ENCODE data around the gene CKS2.

CKS2 gene

DNA sequence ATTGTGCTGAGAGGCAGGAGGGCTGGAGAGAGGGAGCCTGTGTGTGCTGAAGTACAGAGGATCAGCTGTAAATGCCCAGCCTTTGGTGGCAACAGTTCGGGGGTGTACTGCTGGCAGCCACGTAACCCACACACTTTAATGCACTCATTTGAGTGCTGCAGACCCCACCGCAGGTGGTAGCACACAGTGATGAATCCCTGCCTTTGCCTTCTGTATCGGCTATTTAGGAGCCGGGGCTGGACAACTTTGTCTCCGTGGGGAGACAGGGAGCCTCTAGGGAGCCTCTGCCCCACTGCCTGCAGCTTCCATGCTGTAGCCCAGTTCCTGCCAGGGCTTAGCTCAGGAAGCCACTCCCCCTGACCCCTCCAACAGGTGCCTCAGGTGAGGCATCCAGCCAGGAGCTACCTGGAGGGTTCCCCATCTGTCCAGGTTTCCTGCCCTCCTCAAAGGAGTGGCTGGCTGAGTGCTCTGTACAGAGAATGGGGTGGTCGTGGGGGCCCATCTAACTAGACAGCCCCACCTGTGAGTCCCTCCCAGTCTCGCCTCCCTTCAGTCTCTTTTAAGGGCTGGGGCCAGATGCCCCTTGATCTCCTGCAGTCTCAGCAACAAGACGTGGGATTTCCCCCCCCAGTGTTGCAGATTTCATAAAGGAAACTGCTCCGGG, 51.8 kb downstream of the CKS2 start:
- H3K27me3 ChIP-seq (ENCODE audit: control insufficient read depth in 5 of 5, insufficient read depth in 4 of 5, low read length in 5 of 5), result no peaks in the 10 kb centered on the region
- H3K36me3 ChIP-seq (ENCODE audit: control insufficient read depth in 5 of 5, insufficient read depth in 5 of 5, low read length in 5 of 5), result peaks cover 8 to 49% (median 46%) of the 10 kb centered on the region in 5 donors
- no peak overlapping the region for H3K9ac ChIP-seq (ENCODE audit: low read length in 5 of 5)
- no peaks in the 10 kb centered on the region for H3K9me3 ChIP-seq (ENCODE audit: control insufficient read depth in 5 of 5, low read length in 5 of 5)
- no peak overlapping the region for H3K27ac ChIP-seq (ENCODE audit: low read depth, low read length)
- peaks cover 0 to 10% (median 0%) of the 10 kb centered on the region in 5 donors for H3K4me1 ChIP-seq (ENCODE audit: control insufficient read depth in 5 of 5, insufficient read depth in 5 of 5, low read length in 5 of 5)
- no peak overlapping the region for H3K4me3 ChIP-seq (ENCODE audit: low read depth in 1 of 5, low read length in 5 of 5)

DNA sequence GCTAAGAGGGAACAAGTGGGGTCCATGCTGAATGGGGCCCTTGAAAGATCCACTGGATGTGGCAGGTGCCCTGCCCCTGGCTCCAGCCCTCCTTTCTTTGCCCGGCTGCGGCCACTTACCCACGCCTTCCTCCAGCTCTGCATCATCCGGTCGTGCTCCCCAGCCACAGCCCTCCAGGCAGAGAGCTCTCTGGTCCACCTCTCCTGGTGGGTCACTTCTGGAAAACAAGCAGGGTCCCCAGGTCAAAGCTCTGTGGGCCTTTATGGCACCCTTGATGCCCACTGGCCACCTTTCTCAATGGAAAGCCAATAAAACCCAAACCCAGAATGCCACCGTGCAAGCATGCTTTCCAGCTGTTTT, 52.3 kb downstream of the CKS2 start:
- Histone ChIP-seq H3K27me3 (ENCODE audit: control insufficient read depth in 5 of 5, insufficient read depth in 4 of 5, low read length in 5 of 5) (no peaks in the 10 kb centered on the region), H3K4me3 (ENCODE audit: low read depth in 1 of 5, low read length in 5 of 5) (no peak overlapping the region), H3K27ac (ENCODE audit: low read depth, low read length) (no peak overlapping the region), H3K9ac (ENCODE audit: low read length in 5 of 5) (no peak overlapping the region), H3K36me3 (ENCODE audit: control insufficient read depth in 5 of 5, insufficient read depth in 5 of 5, low read length in 5 of 5) (peaks cover 8 to 44% (median 41%) of the 10 kb centered on the region in 5 donors), H3K9me3 (ENCODE audit: control insufficient read depth in 5 of 5, low read length in 5 of 5) (no peaks in the 10 kb centered on the region), H3K4me1 (ENCODE audit: control insufficient read depth in 5 of 5, insufficient read depth in 5 of 5, low read length in 5 of 5) (peaks cover 0 to 13% (median 0%) of the 10 kb centered on the region in 5 donors)

DNA sequence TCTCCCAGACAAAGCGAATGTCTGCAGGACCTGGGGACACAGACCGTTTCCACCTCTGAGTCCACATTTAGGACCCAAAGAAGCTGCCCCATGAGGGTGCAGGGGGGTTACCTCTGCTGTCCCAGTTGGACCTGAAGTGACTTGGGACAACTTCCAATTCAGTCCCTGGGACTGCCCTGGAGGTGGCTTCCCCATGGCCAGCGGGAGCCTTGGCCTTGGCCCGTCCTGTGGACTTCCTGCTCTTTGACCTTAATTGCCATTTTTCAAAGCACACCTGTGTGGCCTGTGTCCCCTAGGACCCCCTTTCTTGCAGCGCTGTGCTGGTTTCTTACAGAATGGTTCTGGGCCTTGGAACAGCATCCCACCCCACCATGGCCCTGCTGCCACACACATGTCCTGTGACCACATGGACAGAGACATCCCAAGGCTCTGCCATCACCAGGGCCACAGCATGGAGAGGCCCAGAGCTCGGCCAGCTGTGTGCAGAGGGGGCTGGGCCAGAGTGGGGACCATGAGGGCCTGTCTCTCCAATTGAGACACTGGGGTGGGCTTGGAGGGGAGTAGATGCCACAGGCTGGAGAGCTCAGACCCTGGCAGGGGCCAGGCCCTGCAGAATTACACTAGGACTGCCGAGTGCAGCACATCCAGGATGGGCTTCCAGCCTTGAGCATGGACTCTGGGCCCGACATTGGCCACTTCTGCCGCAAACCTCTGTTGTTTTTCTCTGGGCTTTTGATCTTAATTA, 53.1 kb downstream of the CKS2 start:
- Histone ChIP-seq H3K9me3 (ENCODE audit: control insufficient read depth in 5 of 5, low read length in 5 of 5) (no peaks in the 10 kb centered on the region), H3K27me3 (ENCODE audit: control insufficient read depth in 5 of 5, insufficient read depth in 4 of 5, low read length in 5 of 5) (no peaks in the 10 kb centered on the region), H3K27ac (ENCODE audit: low read depth, low read length) (no peak overlapping the region), H3K4me3 (ENCODE audit: low read depth in 1 of 5, low read length in 5 of 5) (no peak overlapping the region), H3K4me1 (ENCODE audit: control insufficient read depth in 5 of 5, insufficient read depth in 5 of 5, low read length in 5 of 5) (peaks cover 0 to 13% (median 0%) of the 10 kb centered on the region in 5 donors), H3K36me3 (ENCODE audit: control insufficient read depth in 5 of 5, insufficient read depth in 5 of 5, low read length in 5 of 5) (peaks cover 8 to 36% (median 33%) of the 10 kb centered on the region in 5 donors), H3K9ac (ENCODE audit: low read length in 5 of 5) (no peak overlapping the region)

DNA sequence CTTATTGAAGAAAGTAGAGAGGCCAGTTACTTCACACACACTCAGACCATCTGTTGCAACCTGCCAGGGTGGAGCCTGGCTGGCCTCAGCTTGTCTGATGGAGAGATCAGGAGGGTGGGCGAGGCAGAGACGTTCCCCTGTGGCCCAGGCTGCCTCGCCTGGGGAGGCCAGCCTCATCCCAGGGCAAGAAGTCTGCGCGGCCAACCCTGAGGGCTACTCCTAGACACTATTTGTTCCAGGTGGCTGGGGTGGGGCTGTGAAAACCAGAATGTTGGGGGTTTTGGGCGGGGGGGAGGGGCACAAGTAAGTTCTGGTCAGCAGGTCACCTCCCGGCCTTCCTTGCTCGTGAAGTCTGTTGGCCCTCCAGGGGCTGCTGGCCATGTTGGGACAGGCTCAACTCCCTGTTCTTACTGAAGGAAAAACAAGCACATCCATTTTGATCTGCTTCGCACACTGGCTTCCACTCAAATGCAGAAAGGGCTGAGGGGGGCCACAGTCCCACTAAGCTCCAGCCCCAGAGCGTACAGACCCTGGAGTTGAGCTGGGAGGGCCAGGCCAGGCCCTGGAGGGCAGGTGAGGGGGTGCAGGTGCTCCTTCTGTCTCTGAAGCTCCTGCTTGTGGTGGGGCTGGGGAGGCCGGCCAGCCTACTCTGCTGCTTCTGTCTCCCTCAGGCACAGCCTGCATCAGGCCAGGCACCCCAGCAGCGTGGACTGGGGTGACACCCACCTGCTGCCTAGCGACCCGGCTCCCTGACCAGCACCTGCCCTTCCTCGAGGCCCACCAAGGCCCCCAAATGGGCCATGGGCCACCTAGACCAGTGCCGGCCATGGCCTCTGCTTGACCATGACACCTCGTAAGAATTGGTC, 53.9 kb downstream of the CKS2 start:
- Histone ChIP-seq H3K4me3 (ENCODE audit: low read depth in 1 of 5, low read length in 5 of 5) (no peak overlapping the region), H3K9me3 (ENCODE audit: control insufficient read depth in 5 of 5, low read length in 5 of 5) (no peaks in the 10 kb centered on the region), H3K36me3 (ENCODE audit: control insufficient read depth in 5 of 5, insufficient read depth in 5 of 5, low read length in 5 of 5) (peaks cover 8 to 29% (median 28%) of the 10 kb centered on the region in 5 donors), H3K27ac (ENCODE audit: low read depth, low read length) (no peak overlapping the region), H3K4me1 (ENCODE audit: control insufficient read depth in 5 of 5, insufficient read depth in 5 of 5, low read length in 5 of 5) (peaks cover 0 to 9% (median 0%) of the 10 kb centered on the region in 5 donors), H3K9ac (ENCODE audit: low read length in 5 of 5) (no peak overlapping the region), H3K27me3 (ENCODE audit: control insufficient read depth in 5 of 5, insufficient read depth in 4 of 5, low read length in 5 of 5) (no peaks in the 10 kb centered on the region)

DNA sequence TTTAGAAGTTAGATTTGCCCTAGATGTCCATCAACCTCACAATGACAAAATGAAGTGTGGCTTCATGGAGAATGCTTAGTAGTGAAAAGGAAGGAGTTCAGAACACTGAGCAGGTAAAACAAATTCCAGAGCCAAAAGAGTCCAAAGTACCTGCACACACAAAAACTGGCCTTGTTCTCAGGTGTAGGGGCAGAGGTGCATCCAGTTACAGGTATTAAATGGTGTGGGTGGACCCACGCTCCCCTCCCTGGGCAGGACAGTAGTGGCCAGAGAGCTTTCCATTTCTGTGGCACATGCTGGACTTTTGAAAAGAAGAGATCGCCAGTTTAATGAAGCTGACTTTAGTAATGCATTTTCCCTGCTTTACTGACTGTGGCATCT, 54.5 kb downstream of the CKS2 start:
- Histone ChIP-seq H3K9ac (ENCODE audit: low read length in 5 of 5) (no peak overlapping the region), H3K4me3 (ENCODE audit: low read depth in 1 of 5, low read length in 5 of 5) (no peak overlapping the region)

More for the DNA sequence above, 54.5 kb downstream of the CKS2 start:
- Histone ChIP-seq H3K9me3 (ENCODE audit: control insufficient read depth in 5 of 5, low read length in 5 of 5) (no peaks in the 10 kb centered on the region), H3K27ac (ENCODE audit: low read depth, low read length) (no peak overlapping the region), H3K36me3 (ENCODE audit: control insufficient read depth in 5 of 5, insufficient read depth in 5 of 5, low read length in 5 of 5) (peaks cover 6 to 23% (median 22%) of the 10 kb centered on the region in 5 donors), H3K27me3 (ENCODE audit: control insufficient read depth in 5 of 5, insufficient read depth in 4 of 5, low read length in 5 of 5) (peaks cover 0 to 2% (median 0%) of the 10 kb centered on the region in 5 donors), H3K4me1 (ENCODE audit: control insufficient read depth in 5 of 5, insufficient read depth in 5 of 5, low read length in 5 of 5) (peaks cover 0 to 6% (median 0%) of the 10 kb centered on the region in 5 donors)

All from subcutaneous abdominal adipose tissue (tissue), 5 donors.